H9 (cell line): Measurements from ENCODE around the gene CENPB. TPM values are rescaled to one million over a fixed set of nuclear protein-coding genes. Genes with fewer than 3 reads are reported as not detected.

ENCODE experiments used
- DNase-seq: peaks from one replicate; pipeline ENCODE4 v3.0.0-alpha.2; 2017
- H2AFZ ChIP-seq: one replicate; pipeline ENCODE4 v1.6.1; 2013; ENCODE audit warnings: mild to moderate bottlenecking, low read length, control low read depth, moderate library complexity
- H2AK5ac ChIP-seq: 2 replicates; pipeline ENCODE4 v1.6.1; 2013; ENCODE audit warnings: low read length, control low read depth, mixed read lengths; ENCODE audit not compliant: insufficient read length
- H2BK120ac ChIP-seq: one replicate; pipeline ENCODE4 v1.6.1; 2013; ENCODE audit warnings: low read depth, mild to moderate bottlenecking, low read length, control low read depth, inconsistent platforms; ENCODE audit not compliant: poor library complexity, severe bottlenecking
- H2BK12ac ChIP-seq: 2 replicates; pipeline ENCODE4 v1.6.1; 2013; ENCODE audit warnings: low read length, control low read depth, mixed read lengths, low read depth; ENCODE audit not compliant: insufficient read length
- H2BK15ac ChIP-seq: 2 replicates; pipeline ENCODE4 v1.6.1; 2013; ENCODE audit warnings: low read depth, low read length, control low read depth
- H2BK20ac ChIP-seq: one replicate; pipeline ENCODE4 v1.6.1; 2013; ENCODE audit warnings: low read depth, mild to moderate bottlenecking, low read length, control low read depth, inconsistent platforms; ENCODE audit not compliant: poor library complexity, severe bottlenecking
- H2BK5ac ChIP-seq: 2 replicates; pipeline ENCODE4 v1.6.1; 2013; ENCODE audit warnings: low read length, control low read depth, mixed read lengths; ENCODE audit not compliant: insufficient read length
- H3K14ac ChIP-seq: 2 replicates; pipeline ENCODE4 v1.6.1; 2013; ENCODE audit warnings: low read length, control low read depth; ENCODE audit not compliant: insufficient read depth
- H3K18ac ChIP-seq: 2 replicates; pipeline ENCODE4 v1.6.1; 2013; ENCODE audit warnings: low read depth, mild to moderate bottlenecking, mixed read lengths, low read length, control low read depth; ENCODE audit not compliant: insufficient read length
- H3K23ac ChIP-seq: 2 replicates; pipeline ENCODE4 v1.6.1; 2013; ENCODE audit warnings: low read length, control low read depth, mixed read lengths, low read depth; ENCODE audit not compliant: insufficient read length
- H3K23me2 ChIP-seq: 2 replicates; pipeline ENCODE4 v1.6.1; 2013; ENCODE audit warnings: low read depth, mild to moderate bottlenecking, mixed read lengths, low read length, control low read depth; ENCODE audit not compliant: insufficient read length, poor library complexity, severe bottlenecking
- H3K27ac ChIP-seq: 2 replicates; pipeline ENCODE4 v1.5.1; 2013; ENCODE audit warnings: low read length, control low read depth, mixed read lengths, low read depth; ENCODE audit not compliant: insufficient read length
- H3K27me3 ChIP-seq: 2 replicates; pipeline ENCODE4 v1.6.1; 2013; ENCODE audit warnings: low read length, control low read depth, inconsistent platforms; ENCODE audit not compliant: insufficient read depth
- H3K4ac ChIP-seq: 2 replicates; pipeline ENCODE4 v1.6.1; 2013; ENCODE audit warnings: low read depth, mild to moderate bottlenecking, control low read depth, inconsistent platforms, low read length, moderate library complexity
- H3K4me1 ChIP-seq: 2 replicates; pipeline ENCODE4 v1.6.1; 2013; ENCODE audit warnings: low read length, control low read depth, inconsistent platforms; ENCODE audit not compliant: insufficient read depth
- H3K4me2 ChIP-seq: 2 replicates; pipeline ENCODE4 v1.6.1; 2013; ENCODE audit warnings: low read length, control low read depth, mixed read lengths; ENCODE audit not compliant: insufficient read length, insufficient read depth
- H3K56ac ChIP-seq: 2 replicates; pipeline ENCODE4 v1.6.1; 2013; ENCODE audit warnings: low read depth, mild to moderate bottlenecking, mixed read lengths, low read length, control low read depth; ENCODE audit not compliant: insufficient read length
- H3K79me1 ChIP-seq: 2 replicates; pipeline ENCODE4 v1.6.1; 2013; ENCODE audit warnings: low read depth, mild to moderate bottlenecking, moderate library complexity, low read length, control low read depth, inconsistent platforms; ENCODE audit not compliant: insufficient read depth, poor library complexity, severe bottlenecking
- H3K79me2 ChIP-seq: 2 replicates; pipeline ENCODE4 v1.6.1; 2013; ENCODE audit warnings: low read length, control low read depth, inconsistent platforms; ENCODE audit not compliant: insufficient read depth
- H3K9ac ChIP-seq: 2 replicates; pipeline ENCODE4 v1.6.1; 2013; ENCODE audit warnings: low read length, control low read depth, mixed read lengths; ENCODE audit not compliant: insufficient read length; ENCODE audit errors: extremely low read depth
- H3K9me3 ChIP-seq: one replicate; pipeline ENCODE4 v1.6.1; 2013; ENCODE audit warnings: low read depth, low read length, inconsistent platforms; ENCODE audit not compliant: control insufficient read depth
- H3T11ph ChIP-seq: one replicate; pipeline ENCODE4 v1.6.1; 2013; ENCODE audit warnings: mild to moderate bottlenecking, low read length, control low read depth, inconsistent platforms
- H4K20me1 ChIP-seq: one replicate; pipeline ENCODE4 v1.6.1; 2013; ENCODE audit not compliant: control insufficient read depth, insufficient read length, insufficient read depth
- H4K5ac ChIP-seq: 2 replicates; pipeline ENCODE4 v1.6.1; 2013; ENCODE audit warnings: low read depth, mild to moderate bottlenecking, mixed read lengths, low read length, control low read depth; ENCODE audit not compliant: insufficient read length
- H4K8ac ChIP-seq: replicated peaks from 2 replicates; pipeline ENCODE4 v1.6.1; 2013; ENCODE audit warnings: low read length, control low read depth, mixed read lengths, low read depth; ENCODE audit not compliant: insufficient read length
- H4K91ac ChIP-seq: 2 replicates; pipeline ENCODE4 v1.6.1; 2013; ENCODE audit warnings: low read depth, mild to moderate bottlenecking, moderate library complexity, mixed read lengths, low read length, control low read depth; ENCODE audit not compliant: insufficient read length
- H3K27ac Mint-ChIP-seq, 3 experiments: 2 replicates in 2 of 3; 3 replicates in 1 of 3; pipeline ENCODE4 v1.8.0; 2020 to 2021; ENCODE audit warnings: mixed read lengths in 3 of 3, mild to moderate bottlenecking in 1 of 3, moderate library complexity in 1 of 3
- H3K27me3 Mint-ChIP-seq: 2 replicates; pipeline ENCODE4 v1.8.0; 2021; ENCODE audit warnings: low read depth, mild to moderate bottlenecking, moderate library complexity, mixed read lengths
- H3K36me3 Mint-ChIP-seq, 3 experiments: 2 replicates in 2 of 3; 3 replicates in 1 of 3; pipeline ENCODE4 v1.8.0; 2020 to 2021; ENCODE audit warnings: low read depth in 3 of 3, mixed read lengths in 3 of 3; ENCODE audit not compliant: insufficient read depth in 1 of 3
- H3K4me1 Mint-ChIP-seq, 2 experiments: 2 replicates each; pipeline ENCODE4 v1.8.0; 2020; ENCODE audit warnings: mixed read lengths in 2 of 2
- H3K4me3 Mint-ChIP-seq, 2 experiments: 2 replicates in 1 of 2; 3 replicates in 1 of 2; pipeline ENCODE4 v1.8.0; 2020 to 2021; ENCODE audit warnings: mild to moderate bottlenecking in 2 of 2, mixed read lengths in 2 of 2, moderate library complexity in 1 of 2
- H3K9me3 Mint-ChIP-seq, 2 experiments: 2 replicates in 1 of 2; 3 replicates in 1 of 2; pipeline ENCODE4 v1.8.0; 2020; ENCODE audit warnings: mild to moderate bottlenecking in 2 of 2, mixed read lengths in 2 of 2, moderate library complexity in 1 of 2
- WGBS: extraction: QIAGEN DNeasy Blood & Tissue Kit; methylation state at CpG from one replicate; pipeline ENCODE4 v1.1.7; 2013; ENCODE audit warnings: missing lambda C conversion rate, low lambda C conversion rate, mixed read lengths; ENCODE audit not compliant: insufficient read length; ENCODE audit errors: extremely low coverage; 5-methylcytosine and 5-hydroxymethylcytosine counted together
- total RNA-seq: library from RNA; stranded (reverse); gene quantifications from 2 replicates; pipeline ENCODE4 v1.2.1, GENCODE V29; 2021
- TF ChIP-seq, protein P1 (sequence below): fragments of 200-600 bp; sonication (generic); conservative IDR thresholded peaks from 3 replicates; pipeline ENCODE4 v1.8.0; 2021; ENCODE audit warnings: antibody characterized with exemption, mild to moderate bottlenecking

CENPB gene
- total RNA-seq, 1 experiment from 2014 or later: 63.1 TPM

DNA sequence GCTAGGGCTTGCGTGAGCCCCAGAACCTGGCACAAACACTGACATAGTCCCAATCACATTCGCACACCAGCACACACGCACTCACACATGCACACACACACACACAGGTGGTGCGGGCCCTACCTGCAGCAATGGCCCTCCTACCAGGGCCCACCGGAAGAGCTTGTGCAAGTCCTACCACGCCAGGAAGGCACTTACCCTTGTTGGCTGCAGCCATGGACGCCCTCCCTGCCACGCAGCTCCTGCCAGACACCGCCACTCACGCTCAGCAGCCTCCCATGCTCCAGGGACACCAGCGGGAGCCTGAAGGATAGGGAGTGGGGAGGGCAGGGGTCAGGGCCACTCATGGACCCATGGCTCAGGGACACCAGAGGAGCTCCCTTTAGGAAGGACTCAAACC lies 26.7 kb downstream of the CENPB start:
- Histone ChIP-seq H3K23ac (no peak overlapping the region), H3K9me3 (no peaks in the 10 kb centered on the region), H4K5ac (no peak overlapping the region), H2BK120ac (no peak overlapping the region), H4K91ac (no peak overlapping the region), H2BK12ac (no peak overlapping the region), H3K27ac (no peak overlapping the region), H4K8ac (no peak overlapping the region), H2BK5ac (no peak overlapping the region), H3K4me2 (no peak overlapping the region), H4K20me1 (no peaks in the 10 kb centered on the region), H3K56ac (no peak overlapping the region), H3K79me2 (no peaks in the 10 kb centered on the region), H2BK15ac (no peak overlapping the region), H3K18ac (no peak overlapping the region), H3K4me1 (no peaks in the 10 kb centered on the region), H2BK20ac (no peak overlapping the region), H2AFZ (no peak overlapping the region), H3K79me1 (peaks cover 3% of the 10 kb centered on the region), H3K9ac (no peak overlapping the region), H3T11ph (no peak overlapping the region), H2AK5ac (no peak overlapping the region), H3K27me3 (no peaks in the 10 kb centered on the region), H3K23me2 (peaks cover 2% of the 10 kb centered on the region), H3K14ac (no peak overlapping the region; the same call in 1 of the 2 replicates), H3K4ac (no peak overlapping the region)
- H3K27ac Mint-ChIP-seq: peak overlapping the region in 2 of 3 experiments; percentile 2 to 32; a peak in 4 of 7 replicates
- no peak for DNase-seq
- peak overlapping the region in 1 of 2 experiments; percentile 13; a peak in 1 of 5 replicates for H3K4me3 Mint-ChIP-seq
- no CpG with 5 or more reads among the region's 11 CpGs for WGBS
- TF ChIP-seq, protein P1, sequence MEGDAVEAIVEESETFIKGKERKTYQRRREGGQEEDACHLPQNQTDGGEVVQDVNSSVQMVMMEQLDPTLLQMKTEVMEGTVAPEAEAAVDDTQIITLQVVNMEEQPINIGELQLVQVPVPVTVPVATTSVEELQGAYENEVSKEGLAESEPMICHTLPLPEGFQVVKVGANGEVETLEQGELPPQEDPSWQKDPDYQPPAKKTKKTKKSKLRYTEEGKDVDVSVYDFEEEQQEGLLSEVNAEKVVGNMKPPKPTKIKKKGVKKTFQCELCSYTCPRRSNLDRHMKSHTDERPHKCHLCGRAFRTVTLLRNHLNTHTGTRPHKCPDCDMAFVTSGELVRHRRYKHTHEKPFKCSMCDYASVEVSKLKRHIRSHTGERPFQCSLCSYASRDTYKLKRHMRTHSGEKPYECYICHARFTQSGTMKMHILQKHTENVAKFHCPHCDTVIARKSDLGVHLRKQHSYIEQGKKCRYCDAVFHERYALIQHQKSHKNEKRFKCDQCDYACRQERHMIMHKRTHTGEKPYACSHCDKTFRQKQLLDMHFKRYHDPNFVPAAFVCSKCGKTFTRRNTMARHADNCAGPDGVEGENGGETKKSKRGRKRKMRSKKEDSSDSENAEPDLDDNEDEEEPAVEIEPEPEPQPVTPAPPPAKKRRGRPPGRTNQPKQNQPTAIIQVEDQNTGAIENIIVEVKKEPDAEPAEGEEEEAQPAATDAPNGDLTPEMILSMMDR: no peak
- H3K27me3 Mint-ChIP-seq: no peaks in the 10 kb centered on the region
- H3K4me1 Mint-ChIP-seq: peaks cover 0 to 6% of the 10 kb centered on the region in 2 experiments; a peak in 3 of 4 replicates
- H3K9me3 Mint-ChIP-seq: no peaks in the 10 kb centered on the region
- H3K36me3 Mint-ChIP-seq: peaks cover 20 to 32% (median 25%) of the 10 kb centered on the region in 3 experiments; a peak in 6 of 7 replicates
